HL-60/S4 (cell line): ENCODE results near the gene UCN3.

Source experiments
- in situ Hi-C: fragments of 300-500 bp; cut with MboI; formaldehyde crosslinking; loops from 2 replicates; pipeline ENCODE4 v1.14.3; 2022; ENCODE audit warnings: low sequenced_read_pairs

UCN3 gene

GRCh38 chr10:5364890-5365338, at the start of gene UCN3:
TSS of gene UCN3 (plus strand) at chr10:5364966. CDS start at chr10:5373721, 8,755 bp downstream.
- in situ Hi-C loops: no loop called here

GRCh38 chr10:5317547-5318107, 47.1 kb upstream of the UCN3 start:
- in situ Hi-C loops: no loop called here

GRCh38 chr10:5318148-5318547, 46.6 kb upstream of the UCN3 start:
- in situ Hi-C loops: no loop called here

- in situ Hi-C loops: no loop called here
Measured at GRCh38 chr10:5319863-5320262, 44.9 kb upstream of the UCN3 start.

- in situ Hi-C loops: no loop called here
Measured at GRCh38 chr10:5321273-5321672, 43.5 kb upstream of the UCN3 start.

GRCh38 chr10:5323446-5323845, 41.3 kb upstream of the UCN3 start:
- in situ Hi-C loops: no loop called here

- in situ Hi-C loops: no loop called here
Measured at GRCh38 chr10:5325076-5325475, 39.7 kb upstream of the UCN3 start.

GRCh38 chr10:5334196-5334880, 30.4 kb upstream of the UCN3 start:
- in situ Hi-C loops: no loop called here

- in situ Hi-C loops: no loop called here
Measured at GRCh38 chr10:5338010-5338409, 26.8 kb upstream of the UCN3 start.

GRCh38 chr10:5343092-5343491, 21.7 kb upstream of the UCN3 start:
- in situ Hi-C loops: no loop called here

- in situ Hi-C loops: no loop called here
Measured at GRCh38 chr10:5343561-5343960, 21.2 kb upstream of the UCN3 start.

- in situ Hi-C loops: no loop called here
Measured at GRCh38 chr10:5343979-5344378, 20.8 kb upstream of the UCN3 start.

GRCh38 chr10:5344746-5345145, 20.0 kb upstream of the UCN3 start:
- in situ Hi-C loops: no loop called here

GRCh38 chr10:5346881-5347280, 17.9 kb upstream of the UCN3 start:
- in situ Hi-C loops: no loop called here

- in situ Hi-C loops: no loop called here
Measured at GRCh38 chr10:5349362-5349761, 15.4 kb upstream of the UCN3 start.

GRCh38 chr10:5354068-5354467, 10.7 kb upstream of the UCN3 start:
- in situ Hi-C loops: no loop called here

GRCh38 chr10:5355594-5356301, 9.0 kb upstream of the UCN3 start:
- in situ Hi-C loops: no loop called here

- in situ Hi-C loops: no loop called here
Measured at GRCh38 chr10:5356302-5356763, 8.4 kb upstream of the UCN3 start.

- in situ Hi-C loops: no loop called here
Measured at GRCh38 chr10:5360318-5360915, 4.3 kb upstream of the UCN3 start.

GRCh38 chr10:5361966-5362365, 2.8 kb upstream of the UCN3 start:
- in situ Hi-C loops: no loop called here

GRCh38 chr10:5362873-5363272, 1.9 kb upstream of the UCN3 start:
- in situ Hi-C loops: no loop called here

GRCh38 chr10:5364374-5364773, 392 bp upstream of the UCN3 start:
- in situ Hi-C loops: no loop called here
